ENCODE results near the gene SCEL. TPM values are rescaled to one million over a fixed set of nuclear protein-coding genes. Genes with fewer than 3 reads are reported as not detected.

SCEL gene
- total and polyA plus RNA-seq, 12 donors = 0.07 to 7.7 (median 0.31) TPM; not detected in 7

GRCh38 chr13:77545626-77546412 lies 10.3 kb downstream of the SCEL start:
- no peak for DNase-seq
- H3K9me3 ChIP-seq (replicated peaks in 1 of 3) = no peaks in the 10 kb centered on the region
- no peaks in the 10 kb centered on the region for H3K36me3 ChIP-seq (replicated peaks in 1 of 2)
- H3K27ac ChIP-seq = no peak overlapping the region
- TF ChIP-seq POLR2A (IDR thresholded peaks at IDR 0.05) = no peak
- no peak for TF ChIP-seq CTCF (IDR thresholded peaks at IDR 0.05)
- peaks cover 0 to 14% of the 10 kb centered on the region in 2 donors for H3K4me1 ChIP-seq (replicated peaks in 1 of 2)
- 62 to 78% (median 71%) methylated on average over 3 of the region's 3 CpGs for WGBS, 4 donors
- no peak overlapping the region for H3K4me3 ChIP-seq
- intact Hi-C loops (cut with DNase I) = no loop called here
- no peaks in the 10 kb centered on the region for H3K27me3 ChIP-seq

- Histone ChIP-seq H3K9me3 (replicated peaks in 1 of 3) (no peaks in the 10 kb centered on the region), H3K27me3 (no peaks in the 10 kb centered on the region), H3K27ac (no peak overlapping the region), H3K4me1 (replicated peaks in 1 of 2) (peaks cover 0 to 14% of the 10 kb centered on the region in 2 donors), H3K36me3 (replicated peaks in 1 of 2) (no peaks in the 10 kb centered on the region), H3K4me3 (no peak overlapping the region)
- 75 to 92% (median 84%) methylated on average over 1 of the region's 1 CpG for WGBS, 4 donors
- intact Hi-C loops (cut with DNase I) = no loop called here
- DNase-seq = no peak
- TF ChIP-seq POLR2A (IDR thresholded peaks at IDR 0.05) (no peak), CTCF (IDR thresholded peaks at IDR 0.05) (no peak)
Observed at GRCh38 chr13:77548095-77548494, 12.6 kb downstream of the SCEL start.

- Histone ChIP-seq H3K9me3 (replicated peaks in 1 of 3) (no peaks in the 10 kb centered on the region), H3K4me1 (replicated peaks in 1 of 2) (peaks cover 0 to 14% of the 10 kb centered on the region in 2 donors), H3K4me3 (no peak overlapping the region), H3K27me3 (no peaks in the 10 kb centered on the region), H3K36me3 (replicated peaks in 1 of 2) (no peaks in the 10 kb centered on the region), H3K27ac (no peak overlapping the region)
- intact Hi-C loops (cut with DNase I) = no loop called here
- TF ChIP-seq CTCF (IDR thresholded peaks at IDR 0.05) (no peak), POLR2A (IDR thresholded peaks at IDR 0.05) (no peak)
- 78 to 85% (median 83%) methylated on average over 3 of the region's 3 CpGs for WGBS, 4 donors
- DNase-seq = no peak
Observed at GRCh38 chr13:77548594-77548993, 13.1 kb downstream of the SCEL start.

GRCh38 chr13:77554069-77554468 lies 18.6 kb downstream of the SCEL start:
- Histone ChIP-seq H3K27ac (no peak overlapping the region), H3K27me3 (no peaks in the 10 kb centered on the region), H3K4me1 (replicated peaks in 1 of 2) (no peaks in the 10 kb centered on the region), H3K36me3 (replicated peaks in 1 of 2) (no peaks in the 10 kb centered on the region), H3K4me3 (no peak overlapping the region), H3K9me3 (replicated peaks in 1 of 3) (no peaks in the 10 kb centered on the region)
- TF ChIP-seq CTCF (IDR thresholded peaks at IDR 0.05) (no peak), POLR2A (IDR thresholded peaks at IDR 0.05) (no peak)
- 71 to 78% (median 76%) methylated on average over 5 of the region's 5 CpGs for WGBS, 4 donors
- DNase-seq = no peak
- intact Hi-C loops (cut with DNase I) = no loop called here

All from adrenal gland (tissue), 12 donors.